Bone marrow (tissue), 2 donors: ENCODE data around the gene AOC3.

ENCODE experiments used
- DNase-seq, 2 donors: peaks; one replicate each; lab custom pipeline; 2025; lab: John Stamatoyannopoulos, UW

Gene AOC3, protein sequence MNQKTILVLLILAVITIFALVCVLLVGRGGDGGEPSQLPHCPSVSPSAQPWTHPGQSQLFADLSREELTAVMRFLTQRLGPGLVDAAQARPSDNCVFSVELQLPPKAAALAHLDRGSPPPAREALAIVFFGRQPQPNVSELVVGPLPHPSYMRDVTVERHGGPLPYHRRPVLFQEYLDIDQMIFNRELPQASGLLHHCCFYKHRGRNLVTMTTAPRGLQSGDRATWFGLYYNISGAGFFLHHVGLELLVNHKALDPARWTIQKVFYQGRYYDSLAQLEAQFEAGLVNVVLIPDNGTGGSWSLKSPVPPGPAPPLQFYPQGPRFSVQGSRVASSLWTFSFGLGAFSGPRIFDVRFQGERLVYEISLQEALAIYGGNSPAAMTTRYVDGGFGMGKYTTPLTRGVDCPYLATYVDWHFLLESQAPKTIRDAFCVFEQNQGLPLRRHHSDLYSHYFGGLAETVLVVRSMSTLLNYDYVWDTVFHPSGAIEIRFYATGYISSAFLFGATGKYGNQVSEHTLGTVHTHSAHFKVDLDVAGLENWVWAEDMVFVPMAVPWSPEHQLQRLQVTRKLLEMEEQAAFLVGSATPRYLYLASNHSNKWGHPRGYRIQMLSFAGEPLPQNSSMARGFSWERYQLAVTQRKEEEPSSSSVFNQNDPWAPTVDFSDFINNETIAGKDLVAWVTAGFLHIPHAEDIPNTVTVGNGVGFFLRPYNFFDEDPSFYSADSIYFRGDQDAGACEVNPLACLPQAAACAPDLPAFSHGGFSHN

DNA sequence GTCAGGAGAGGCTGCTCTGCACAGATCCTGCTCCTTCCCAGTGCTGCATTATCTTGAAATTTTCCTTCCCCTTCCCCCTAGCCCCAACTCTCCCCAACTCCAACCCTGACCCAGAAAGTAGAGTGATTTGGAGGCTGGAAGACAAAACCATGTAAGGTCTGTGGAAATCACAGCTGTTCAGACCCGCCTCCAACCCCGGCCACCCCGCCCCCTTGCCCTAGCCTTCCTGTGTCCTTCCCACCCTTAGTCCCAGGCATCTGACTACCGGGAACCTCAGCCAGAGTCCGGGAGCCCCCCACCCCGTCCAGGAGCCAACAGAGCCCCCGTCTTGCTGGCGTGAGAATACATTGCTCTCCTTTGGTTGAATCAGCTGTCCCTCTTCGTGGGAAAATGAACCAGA is at the start of gene AOC3:
AOC3 (plus strand) TSS at position 246 of the 400 bp plus-strand sequence; CDS start at position 391, 145 bp downstream.
- DNase-seq, result no peak

DNA sequence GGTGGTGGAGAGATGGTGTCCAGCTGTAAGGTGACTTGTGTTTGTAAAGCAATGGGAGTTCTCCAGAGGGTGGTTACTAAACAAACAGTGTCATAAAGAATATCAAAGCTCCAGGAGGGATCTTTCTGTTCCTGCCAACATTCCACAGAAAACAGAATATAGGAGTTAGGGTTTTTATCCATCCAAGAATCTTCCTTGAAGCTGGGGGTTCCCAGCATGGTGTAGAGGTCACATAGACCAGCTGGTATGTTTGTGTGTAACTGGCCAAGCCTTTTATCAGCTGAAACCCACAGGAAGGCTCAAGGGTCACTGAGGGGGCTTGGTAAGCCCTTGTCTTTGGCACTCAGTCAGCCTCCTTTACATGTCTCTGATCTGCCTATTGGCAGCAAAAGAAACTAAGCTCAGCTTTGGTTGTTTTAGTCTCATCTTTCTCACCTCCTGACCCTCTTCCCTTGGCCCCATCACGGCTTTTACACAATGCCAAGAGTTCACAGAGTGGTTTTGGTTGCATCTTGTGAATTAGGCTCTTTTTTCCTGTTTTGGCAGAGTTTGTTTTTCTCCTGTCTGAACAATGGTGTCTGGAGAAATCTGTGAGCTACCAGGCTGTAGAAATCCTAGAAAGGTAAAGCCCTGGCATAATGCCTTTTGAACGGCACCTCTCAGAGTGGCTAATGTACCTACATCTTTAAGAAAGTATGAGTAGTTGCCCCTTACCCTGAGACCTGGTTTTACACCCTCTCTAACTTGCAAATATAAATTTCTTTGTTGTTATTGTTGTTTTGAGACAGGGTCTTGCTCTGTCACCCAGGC is 47.7 kb upstream of the AOC3 start:
- DNase-seq, result no peak

DNA sequence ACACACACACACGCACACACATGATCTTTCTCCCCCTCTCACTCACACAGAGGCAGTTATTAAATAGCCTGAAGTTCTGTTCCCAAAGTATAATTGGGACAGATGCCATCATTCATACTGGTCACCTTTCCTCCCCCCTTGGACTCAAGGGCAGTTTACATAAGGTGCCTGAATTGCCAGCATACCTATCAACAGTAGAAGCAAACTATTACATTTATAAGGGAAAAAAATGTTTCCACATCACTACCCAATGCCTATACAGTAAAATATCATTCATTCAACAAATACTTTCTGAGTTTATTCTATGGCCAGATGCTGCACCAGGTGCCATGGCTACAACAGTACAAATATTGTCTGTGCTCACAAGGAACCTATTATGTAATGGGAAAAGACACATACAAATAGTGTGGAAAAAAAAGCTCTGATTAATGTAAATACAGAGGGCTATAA is 46.1 kb upstream of the AOC3 start:
- DNase-seq, result no peak

DNA sequence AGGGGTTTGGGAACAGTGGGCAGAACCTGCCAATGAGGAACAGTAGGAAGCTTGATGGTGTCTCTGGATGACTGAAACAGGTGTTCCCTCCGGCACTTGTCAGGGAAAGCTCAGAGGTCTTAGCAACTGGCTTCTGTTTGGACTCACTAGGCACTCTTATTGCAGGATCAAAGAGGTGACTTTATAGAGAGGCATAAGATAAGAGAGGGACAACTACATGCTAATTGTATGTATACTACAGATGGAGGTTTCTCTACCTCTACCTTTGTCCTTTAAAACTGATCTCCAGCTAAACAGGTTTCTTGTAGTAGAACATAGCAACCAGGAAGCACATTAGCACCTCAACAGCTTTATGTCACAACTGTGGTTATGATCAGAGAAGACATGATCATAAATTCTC is 44.8 kb upstream of the AOC3 start:
- no peak for DNase-seq

DNA sequence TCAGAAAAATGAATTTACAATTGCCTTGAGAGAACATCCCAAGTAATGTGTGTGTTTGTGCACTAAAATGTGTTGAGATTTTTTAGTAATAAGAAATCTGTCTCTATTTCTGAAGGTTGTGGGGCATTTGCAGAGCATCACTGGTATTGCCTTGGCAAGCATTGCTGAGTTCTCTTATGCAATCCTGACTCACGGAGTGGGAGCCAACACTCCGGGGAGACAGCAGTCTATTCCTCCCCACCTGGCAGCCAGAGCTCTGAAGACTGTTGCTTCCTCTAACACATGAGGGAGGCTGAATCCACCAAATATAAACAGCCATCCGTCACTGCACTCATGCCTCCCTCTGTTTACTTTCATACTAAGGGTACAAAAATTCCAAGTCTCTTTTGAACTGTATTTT is 41.7 kb upstream of the AOC3 start:
- DNase-seq, result no peak

DNA sequence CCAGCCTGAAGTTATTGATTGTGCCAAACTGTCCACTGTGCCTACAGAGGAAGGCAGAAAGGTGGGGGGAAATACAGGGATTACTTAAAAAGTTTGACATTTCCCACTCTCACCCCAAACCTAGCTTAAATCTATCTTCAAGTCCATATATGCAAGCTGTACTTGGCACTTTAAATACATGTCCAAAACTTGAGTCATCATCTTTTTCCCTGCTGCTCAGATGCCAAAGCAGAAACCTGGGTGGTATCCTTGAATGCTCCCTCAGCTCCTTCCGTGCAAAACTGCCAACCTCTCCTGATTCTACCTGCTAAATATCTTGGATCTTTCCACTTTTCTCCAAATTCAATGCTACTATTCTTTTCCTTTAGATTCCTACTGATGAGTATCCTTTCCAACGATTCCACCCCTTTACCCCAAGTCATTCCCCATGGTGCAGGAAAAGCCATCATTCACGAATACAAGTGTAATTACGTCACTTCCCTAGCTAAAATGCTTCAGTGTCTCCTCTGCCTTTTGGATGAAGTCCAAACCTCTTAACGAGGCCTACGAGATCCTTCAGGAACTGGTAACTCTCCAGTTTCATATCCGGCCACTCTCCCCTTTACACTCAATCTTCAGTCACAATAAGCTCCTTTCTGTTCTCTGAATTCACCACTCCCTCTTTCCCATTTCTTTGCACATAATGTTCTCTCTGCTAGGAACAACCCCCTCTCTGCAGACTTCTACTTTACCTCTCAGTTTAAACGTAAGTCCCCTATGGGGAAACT is 36.2 kb upstream of the AOC3 start:
- no peak for DNase-seq

DNA sequence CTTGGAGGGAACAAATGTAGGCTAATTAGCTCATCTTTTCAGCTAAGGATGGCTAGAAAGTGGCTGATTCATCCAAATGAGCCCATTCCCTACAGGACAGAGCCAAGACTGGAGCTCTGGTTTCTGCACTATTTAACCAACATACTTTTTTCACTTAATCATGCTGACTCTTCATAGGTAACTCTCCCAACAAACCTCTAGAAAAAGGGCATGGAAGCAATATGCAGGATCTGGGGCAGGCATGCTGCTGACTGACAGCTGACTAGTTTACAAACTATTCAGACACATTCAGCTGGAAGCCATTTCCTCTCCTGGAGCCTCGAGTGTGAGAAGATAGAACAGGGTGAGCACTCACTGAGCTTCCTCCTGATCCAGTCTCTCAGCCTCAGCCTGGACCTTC is 33.1 kb upstream of the AOC3 start:
- DNase-seq, result no peak

DNA sequence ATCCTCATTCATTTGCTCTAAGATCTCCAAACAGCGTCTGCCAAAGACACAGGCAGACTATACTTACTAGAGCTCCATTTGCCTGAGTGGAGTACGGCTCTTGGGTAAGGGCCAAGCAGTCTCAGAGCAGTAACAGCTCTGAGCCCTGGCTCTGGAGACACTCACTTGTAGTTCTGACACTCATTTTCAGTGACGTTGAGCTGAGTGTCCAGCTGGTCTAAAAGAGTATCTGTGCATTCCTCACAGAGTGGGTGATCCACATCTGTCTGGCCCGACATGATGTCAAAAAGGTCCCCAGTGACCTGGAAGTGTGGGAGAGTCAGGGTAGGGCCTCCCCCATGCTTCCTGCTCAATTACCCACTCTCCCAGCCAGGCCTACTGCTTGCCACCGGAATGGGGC is 32.6 kb upstream of the AOC3 start:
- DNase-seq, result no peak

DNA sequence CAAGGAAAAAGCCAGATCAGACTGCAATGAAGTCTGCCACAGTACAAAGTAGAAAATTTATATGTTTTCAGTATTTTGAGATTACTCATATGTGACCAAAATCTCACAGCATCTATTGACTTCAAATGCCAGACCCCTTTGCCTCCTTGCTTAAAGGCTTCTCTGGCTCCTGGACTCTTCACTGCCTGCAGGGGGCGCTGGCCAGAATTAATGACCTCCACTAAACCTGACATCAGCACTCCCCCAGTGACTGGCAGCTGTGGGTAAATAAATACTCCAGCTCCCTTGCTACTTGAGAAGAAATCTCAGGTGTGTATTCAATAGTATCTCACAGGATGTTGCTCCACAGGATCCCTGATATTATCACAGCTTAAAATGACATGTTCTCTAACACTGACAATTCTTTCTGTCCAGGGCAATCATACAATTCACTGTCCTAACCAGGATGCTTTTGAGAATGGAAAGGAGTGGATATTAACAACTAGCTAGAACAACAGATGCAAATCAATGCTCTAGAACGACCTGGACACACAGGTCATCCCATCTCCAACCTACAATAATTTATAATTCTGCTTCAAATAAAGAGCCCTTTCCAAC is 31.0 kb upstream of the AOC3 start:
- peak in 1 of 2 donors; percentile 60 for DNase-seq

DNA sequence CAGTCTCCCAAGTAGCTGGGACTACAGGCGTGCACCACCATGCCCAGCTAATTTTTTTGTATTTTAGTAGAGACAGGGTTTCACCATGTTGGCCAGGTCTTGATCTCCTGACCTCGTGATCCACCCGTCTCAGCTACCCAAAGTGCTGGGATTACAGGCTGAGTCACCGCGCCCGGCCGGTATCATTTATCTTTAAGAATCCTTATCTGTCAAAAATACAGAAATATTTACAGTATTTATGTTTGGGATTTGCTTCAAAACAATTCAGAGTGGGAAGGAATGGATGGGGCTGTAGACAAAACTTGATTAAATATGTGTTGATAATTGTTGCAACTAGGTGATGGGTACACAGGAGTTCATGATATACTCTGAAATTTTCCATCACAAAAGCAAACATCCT is 29.8 kb upstream of the AOC3 start:
- DNase-seq, result no peak

DNA sequence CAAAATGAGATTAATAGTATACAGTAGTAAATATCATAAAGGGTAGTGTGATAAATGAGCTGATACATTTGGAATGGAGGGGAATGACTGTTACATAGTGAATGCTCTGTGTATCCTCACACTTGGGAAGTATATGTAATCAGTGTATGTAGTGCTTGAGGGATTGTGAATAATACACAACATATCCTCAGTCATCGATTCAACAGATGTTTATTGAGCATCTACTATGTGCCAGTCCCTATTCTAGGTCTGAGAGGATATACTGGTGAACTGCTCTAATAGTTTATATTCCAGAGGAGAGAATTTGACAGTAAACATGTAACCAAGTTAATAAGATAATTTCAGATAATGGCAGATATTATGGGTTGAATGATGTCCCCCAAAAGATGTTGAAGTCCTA is 23.5 kb upstream of the AOC3 start:
- no peak for DNase-seq

DNA sequence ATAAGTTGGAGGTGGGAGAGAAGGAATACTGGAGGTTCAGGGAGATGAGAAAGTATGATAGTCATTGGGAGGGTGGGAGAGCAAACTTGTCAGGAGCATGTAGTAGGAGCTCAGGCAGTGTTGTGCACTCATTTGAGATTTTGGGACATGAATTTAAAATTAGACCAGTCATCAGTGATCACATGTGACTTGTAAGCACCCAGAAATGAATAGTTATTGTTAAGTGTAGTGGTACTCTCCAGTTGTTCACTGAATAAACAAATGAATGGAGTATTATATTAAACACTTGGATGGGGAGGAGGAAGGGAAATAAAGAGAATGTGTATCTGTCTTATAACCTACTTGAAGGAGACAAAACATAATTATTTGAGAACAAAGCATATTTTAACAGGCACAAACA is 20.0 kb upstream of the AOC3 start:
- no peak for DNase-seq

DNA sequence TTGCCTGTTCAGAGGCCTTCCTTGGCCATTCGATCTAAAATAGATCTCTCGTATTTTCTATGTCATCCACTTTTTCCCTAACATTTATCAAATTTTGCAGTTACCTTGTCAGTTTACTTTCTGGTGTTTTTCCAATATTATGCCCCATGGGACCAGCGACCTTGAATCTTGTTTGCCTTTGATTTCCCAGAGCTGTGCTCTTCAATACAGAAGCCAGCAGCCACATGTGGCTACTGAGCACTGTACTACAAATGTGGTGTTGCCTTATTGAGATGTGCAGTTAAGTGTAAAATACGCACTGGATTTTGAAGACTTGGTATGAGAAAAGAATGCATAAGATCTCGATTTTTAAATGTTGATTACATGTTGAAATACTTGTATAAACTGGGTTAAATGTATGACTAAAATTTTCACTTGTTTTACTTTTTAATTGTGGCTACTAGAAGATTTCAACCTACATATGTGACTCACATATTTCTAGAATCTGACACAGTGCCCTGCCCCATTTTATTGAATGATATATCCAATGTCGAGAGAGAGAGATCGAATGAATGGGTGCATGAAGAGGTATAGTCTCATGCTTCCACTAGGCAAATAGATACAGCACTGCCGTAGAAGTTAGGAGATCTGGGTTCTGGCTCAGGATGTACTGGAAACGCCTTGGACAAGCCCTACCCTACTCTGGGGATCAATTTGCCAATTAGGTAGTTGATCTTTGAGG is 18.6 kb upstream of the AOC3 start:
- DNase-seq, result no peak

DNA sequence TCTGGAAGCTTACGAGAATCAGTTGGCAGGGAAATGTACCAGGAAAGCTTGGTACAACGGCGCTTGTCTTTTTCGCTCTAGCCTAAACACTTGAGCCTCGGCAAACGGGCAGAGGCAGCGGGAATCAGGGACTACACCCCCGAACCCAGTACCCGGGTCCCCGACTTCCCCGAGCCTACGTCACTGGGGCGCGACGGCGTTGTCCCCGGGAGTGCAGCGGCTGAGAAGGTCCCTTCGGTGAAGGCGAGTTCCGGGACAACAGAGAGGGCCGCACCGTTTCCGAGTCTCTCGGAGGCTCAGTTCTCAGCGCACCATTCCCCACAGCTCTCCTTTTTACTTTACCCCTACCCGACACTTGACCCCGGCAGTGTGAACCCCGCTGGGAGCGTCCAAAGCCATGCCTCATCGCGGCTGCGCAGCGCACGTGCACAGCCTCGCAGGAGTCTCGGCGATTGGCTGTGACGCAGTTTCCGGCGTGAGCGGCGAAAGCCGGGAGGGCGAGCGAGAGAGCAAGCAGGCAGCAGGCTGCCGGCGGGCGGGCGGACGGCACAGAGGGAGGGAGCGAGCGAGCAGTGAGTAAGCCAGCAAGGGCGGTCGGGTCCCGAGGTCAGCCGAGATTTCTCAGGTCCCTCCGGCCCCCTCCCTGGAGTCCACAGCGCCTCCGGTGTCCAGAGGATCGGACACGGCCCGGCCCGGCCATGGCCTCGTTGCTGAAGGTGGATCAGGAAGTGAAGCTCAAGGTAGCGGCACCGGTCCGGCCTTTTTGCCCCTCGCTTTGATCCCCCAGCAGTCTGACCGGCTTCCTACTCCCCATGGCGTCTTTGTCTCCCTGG is 17.8 kb upstream of the AOC3 start, which contains the start of gene PSME3:
PSME3 (plus strand) TSS at position 464 of the 833 bp plus-strand sequence; CDS start at position 699, 235 bp downstream.
- peak; percentile 86 to 99 for DNase-seq

DNA sequence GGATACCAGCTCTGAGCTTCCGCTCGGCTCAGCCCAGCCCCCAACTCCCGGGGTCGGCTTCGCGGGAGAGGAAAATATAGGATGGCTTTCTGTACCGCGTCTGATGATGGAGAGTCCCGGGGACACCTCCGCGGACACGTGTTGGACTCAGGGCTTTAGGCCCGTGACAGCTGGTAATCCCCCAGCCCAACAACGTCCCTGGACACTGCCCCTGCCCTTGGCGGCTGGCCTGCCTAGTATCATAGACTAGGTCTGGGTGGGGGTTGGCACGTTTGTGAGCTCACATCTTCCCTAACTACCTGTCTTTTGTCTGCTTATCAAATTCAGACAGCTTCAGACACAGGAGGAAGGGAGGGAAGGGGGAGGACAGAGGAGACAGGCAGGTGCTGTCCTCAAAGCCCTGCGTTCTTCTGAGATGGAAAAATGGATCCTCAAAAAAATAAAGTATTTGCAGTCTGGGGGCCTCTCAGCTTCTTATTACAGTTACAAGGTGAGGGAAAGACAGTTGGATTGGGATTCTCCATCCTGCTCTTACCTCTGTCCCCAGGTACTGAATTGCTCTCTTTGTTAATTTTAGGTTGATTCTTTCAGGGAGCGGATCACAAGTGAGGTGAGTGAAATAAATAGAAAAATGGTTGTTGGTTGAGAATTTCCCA is 17.1 kb upstream of the AOC3 start:
- no peak for DNase-seq

DNA sequence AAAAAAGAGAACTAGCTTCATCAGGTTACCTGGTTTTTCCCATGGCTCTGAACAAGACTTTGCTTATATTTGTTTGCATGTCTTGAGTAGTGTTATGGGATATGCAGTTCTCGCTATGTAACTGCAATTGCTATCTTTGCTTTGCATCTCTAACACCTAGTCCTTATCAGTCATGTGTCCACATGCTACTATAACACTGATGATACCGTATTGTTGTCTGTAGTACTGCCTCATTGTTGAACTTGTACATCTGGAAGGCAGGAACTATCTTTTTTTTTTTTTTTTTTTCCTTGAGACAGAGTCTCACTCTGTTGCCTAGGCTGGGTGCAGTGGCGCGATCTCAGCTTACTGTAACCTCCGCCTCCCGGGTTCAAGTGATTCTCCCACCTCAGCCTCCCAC is 15.3 kb upstream of the AOC3 start:
- DNase-seq, result no peak

DNA sequence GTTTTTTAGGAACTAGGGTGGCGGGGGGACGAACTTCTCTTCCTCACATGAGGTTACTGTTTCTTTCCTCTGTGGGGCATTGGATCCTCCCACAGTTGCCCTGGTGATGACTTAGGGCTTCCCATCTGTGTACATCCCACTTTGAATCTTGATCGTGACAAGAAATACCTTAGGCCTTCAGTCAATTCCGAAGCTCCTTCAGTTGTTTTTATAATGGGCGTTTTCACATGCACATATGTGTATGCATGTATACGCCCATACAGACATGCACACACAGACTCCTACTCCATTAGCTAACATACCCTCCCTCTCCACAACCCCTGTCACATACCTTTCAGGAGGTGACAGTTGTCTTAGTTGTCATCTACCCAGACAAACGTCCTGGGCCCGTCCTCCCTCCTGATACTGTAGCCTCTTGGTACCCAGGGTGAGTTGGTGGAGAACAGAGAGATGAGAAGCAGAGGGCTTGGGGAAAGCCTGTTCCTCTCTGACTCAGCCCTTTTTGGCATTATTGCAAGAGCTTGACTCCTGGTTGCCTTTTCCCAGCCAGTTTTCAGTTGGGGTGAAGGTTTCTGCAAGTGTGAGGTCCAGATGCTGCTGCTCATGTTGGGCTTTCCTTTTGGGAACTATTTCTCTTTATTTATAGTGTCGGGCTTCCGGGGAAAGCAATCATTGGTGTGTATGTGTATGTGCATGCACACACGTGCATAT is 8.9 kb upstream of the AOC3 start:
- DNase-seq, result no peak

DNA sequence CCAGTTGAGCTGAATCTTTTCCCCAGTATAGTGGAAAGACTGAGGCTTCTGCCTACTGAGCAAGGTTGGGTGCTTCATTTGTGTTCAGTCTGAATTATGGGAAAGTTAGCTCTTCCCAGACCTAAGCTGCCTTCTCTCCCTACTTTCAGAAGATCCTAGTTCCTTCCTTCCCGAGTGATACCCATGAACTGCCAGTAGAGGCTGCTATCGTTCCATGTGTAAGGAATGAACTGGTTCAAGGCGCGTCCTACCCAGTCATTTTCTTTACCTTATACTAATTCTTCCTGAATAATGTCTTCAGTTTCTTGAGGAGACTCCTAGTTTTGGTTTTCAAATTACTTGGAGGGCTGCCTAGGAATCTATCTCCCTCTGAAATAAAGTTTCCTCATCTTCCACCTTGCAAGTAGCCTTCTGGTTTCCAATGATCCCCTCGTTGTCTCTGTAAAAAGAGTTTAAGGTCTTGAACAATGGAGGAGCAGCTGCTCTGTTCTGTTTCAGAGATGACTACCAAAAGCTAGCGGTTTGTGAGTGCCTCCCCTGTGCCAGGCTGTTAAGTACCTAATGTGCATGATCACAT is 7.6 kb upstream of the AOC3 start:
- DNase-seq, result peak in 1 of 2 donors; percentile 70
